HL-60 (cell line): Measurements from ENCODE around the gene RABGAP1L.

ENCODE experiments used
- DNase-seq, 2 experiments: peaks; one replicate each; pipeline ENCODE4 v3.0.0-alpha.2; 2010 to 2020; ENCODE audit warnings: low read depth in 1 of 2, low spot score in 1 of 2
- H3K27ac ChIP-seq: fragments of 250-450 bp; sonication (Bioruptor Pico); replicated peaks from 2 replicates; pipeline ENCODE4 v1.5.1; 2020; ENCODE audit warnings: mild to moderate bottlenecking, moderate library complexity
- H3K27me3 ChIP-seq: fragments of 250-450 bp; sonication (Bioruptor Pico); 2 replicates; pipeline ENCODE4 v1.5.1; 2021; ENCODE audit warnings: mild to moderate bottlenecking, moderate library complexity; ENCODE audit not compliant: insufficient read depth, poor library complexity, severe bottlenecking
- H3K4me3 ChIP-seq: replicated peaks from 2 replicates; pipeline ENCODE4 v1.5.1; 2011; ENCODE audit warnings: mild to moderate bottlenecking, control low read depth, low read length; ENCODE audit not compliant: insufficient read depth
- CTCF ChIP-seq: IDR thresholded peaks from one replicate; pipeline ENCODE4 v1.5.1; 2011; ENCODE audit warnings: low read length, control low read depth, inconsistent platforms; ENCODE audit not compliant: insufficient read depth
- GABPA ChIP-seq: IDR thresholded peaks from 2 replicates; pipeline ENCODE4 v1.6.1; 2012; ENCODE audit warnings: low read depth
- POLR2AphosphoS5 ChIP-seq: IDR thresholded peaks from 2 replicates; pipeline ENCODE4 v1.6.1; 2012; ENCODE audit warnings: low read depth
- REST ChIP-seq: IDR thresholded peaks from 2 replicates; pipeline ENCODE4 v1.6.1; 2012; ENCODE audit warnings: low read depth; ENCODE audit not compliant: insufficient replicate concordance
- SPI1 ChIP-seq: IDR thresholded peaks from 2 replicates; pipeline ENCODE4 v1.6.1; 2012; ENCODE audit warnings: low read depth, mild to moderate bottlenecking, borderline replicate concordance

The RABGAP1L gene

GRCh38 chr1:175034775-175035174 lies 875.5 kb downstream of the RABGAP1L start:
- Histone ChIP-seq H3K27me3 (no peaks in the 10 kb centered on the region), H3K27ac (no peak overlapping the region), H3K4me3 (no peak overlapping the region)
- no peak for DNase-seq
- TF ChIP-seq GABPA, result no peak
- TF ChIP-seq REST, result no peak
- no peak for TF ChIP-seq CTCF
- TF ChIP-seq SPI1, result no peak
- no peak for TF ChIP-seq POLR2AphosphoS5

GRCh38 chr1:175035865-175036264 lies 876.5 kb downstream of the RABGAP1L start:
- no peaks in the 10 kb centered on the region for H3K27me3 ChIP-seq
- TF ChIP-seq GABPA (no peak), SPI1 (no peak), POLR2AphosphoS5 (no peak), CTCF (no peak), REST (no peak)
- H3K27ac ChIP-seq, result no peak overlapping the region
- H3K4me3 ChIP-seq, result no peak overlapping the region
- DNase-seq, result no peak

GRCh38 chr1:175036476-175036875 lies 877.2 kb downstream of the RABGAP1L start:
- Histone ChIP-seq H3K4me3 (no peak overlapping the region), H3K27me3 (no peaks in the 10 kb centered on the region), H3K27ac (no peak overlapping the region)
- no peak for TF ChIP-seq REST
- no peak for TF ChIP-seq POLR2AphosphoS5
- TF ChIP-seq CTCF, result no peak
- TF ChIP-seq GABPA, result no peak
- no peak for TF ChIP-seq SPI1
- no peak for DNase-seq
